Measurements from ENCODE around the gene PCMT1.
"Not testable (repeated sequence)": the region's sequence is repeated elsewhere in the genome, so short reads cannot be mapped to it uniquely, and the experiment has no call there.

The PCMT1 gene

DNA sequence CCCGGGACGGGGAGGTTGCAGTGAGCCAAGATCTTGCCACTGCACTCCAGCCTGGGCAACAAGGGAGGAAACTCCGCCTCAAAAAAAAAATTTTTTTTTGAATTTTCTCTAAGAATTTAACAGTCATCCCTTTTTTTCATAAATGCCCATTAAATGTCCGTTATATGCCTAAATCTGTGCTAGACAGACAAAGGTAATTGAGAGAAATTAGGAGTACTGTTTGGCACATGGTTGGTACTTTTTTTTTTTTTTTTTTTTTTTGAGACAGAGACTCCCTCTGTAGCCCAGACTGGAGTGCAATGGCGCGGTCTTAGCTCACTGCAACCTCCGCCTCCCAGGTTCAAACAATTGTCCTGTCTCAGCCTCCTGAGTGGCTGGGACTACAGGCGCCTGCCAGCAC, 1.7 kb downstream of the PCMT1 start:
- no peak for DNase-seq

GRCh38 chr6:149751920-149752319, 2.4 kb downstream of the PCMT1 start:
- not testable (repeated sequence) for DNase-seq

DNA sequence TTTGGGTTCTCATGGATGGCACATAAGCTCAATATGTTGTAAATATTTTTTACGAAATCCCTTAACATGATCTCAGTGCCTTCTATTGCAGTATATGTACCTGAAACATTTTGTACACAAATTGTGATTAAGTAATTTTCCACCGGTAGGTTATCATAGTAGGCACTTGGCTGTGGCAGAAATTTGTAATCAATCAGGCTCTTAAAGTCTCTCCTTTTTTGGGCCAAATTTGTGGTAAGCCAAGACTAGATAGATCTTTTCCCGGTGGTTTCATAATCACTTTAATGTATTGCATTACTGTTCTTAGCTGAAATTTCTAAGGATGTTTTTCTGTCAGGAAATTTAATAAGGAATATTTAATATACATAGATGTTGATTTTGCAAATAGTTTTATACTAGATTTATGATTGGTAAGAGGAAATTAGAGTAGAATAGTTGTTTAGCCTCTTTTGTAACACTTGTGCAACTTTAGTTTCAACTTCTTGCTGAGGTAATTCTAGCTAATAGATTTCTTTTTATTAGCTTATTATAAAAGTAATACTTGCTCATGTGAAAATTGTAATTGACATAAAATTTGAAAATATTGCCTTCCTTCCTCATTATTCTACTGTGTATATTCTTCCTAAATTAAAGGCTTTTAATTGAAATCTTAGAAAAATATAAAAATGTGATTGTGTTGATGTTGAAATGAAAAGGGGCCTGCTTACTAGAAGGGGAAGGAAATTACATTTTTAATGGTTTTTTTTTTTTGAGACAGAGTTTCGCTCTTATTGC, 3.2 kb downstream of the PCMT1 start:
- DNase-seq: no peak

DNA sequence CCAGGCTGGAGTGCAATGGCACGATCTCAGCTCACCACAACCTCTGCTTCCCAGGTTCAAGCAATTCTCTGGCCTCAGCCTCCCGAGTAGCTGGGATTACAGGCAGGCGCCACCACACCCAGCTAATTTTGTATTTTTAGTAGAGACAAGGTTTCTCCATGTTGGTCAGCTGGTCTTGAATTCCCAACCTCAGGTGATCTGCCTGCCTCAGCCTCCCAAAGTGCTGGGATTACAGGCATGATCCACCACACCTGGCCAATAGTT, 3.8 kb downstream of the PCMT1 start:
- DNase-seq: not testable (repeated sequence)

DNA sequence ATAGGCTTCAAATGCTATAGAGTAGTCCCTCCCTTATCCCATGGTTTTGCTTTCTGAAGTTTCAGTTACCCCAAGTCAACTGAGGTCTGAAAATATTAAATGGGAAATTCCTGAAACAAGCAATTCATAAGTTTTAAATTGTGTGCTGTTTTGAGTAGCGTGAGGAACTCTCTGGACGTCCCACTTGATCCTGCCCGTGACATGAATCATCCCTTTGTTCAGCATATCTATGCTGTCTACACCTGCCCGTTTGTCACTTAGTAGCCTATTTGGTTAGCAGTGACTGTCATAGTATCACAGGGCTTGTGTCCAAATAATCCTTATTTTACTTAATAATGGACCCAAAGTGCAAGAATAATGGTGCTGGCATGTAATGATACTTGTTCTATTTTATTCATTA, 5.0 kb downstream of the PCMT1 start:
- DNase-seq: no peak

DNA sequence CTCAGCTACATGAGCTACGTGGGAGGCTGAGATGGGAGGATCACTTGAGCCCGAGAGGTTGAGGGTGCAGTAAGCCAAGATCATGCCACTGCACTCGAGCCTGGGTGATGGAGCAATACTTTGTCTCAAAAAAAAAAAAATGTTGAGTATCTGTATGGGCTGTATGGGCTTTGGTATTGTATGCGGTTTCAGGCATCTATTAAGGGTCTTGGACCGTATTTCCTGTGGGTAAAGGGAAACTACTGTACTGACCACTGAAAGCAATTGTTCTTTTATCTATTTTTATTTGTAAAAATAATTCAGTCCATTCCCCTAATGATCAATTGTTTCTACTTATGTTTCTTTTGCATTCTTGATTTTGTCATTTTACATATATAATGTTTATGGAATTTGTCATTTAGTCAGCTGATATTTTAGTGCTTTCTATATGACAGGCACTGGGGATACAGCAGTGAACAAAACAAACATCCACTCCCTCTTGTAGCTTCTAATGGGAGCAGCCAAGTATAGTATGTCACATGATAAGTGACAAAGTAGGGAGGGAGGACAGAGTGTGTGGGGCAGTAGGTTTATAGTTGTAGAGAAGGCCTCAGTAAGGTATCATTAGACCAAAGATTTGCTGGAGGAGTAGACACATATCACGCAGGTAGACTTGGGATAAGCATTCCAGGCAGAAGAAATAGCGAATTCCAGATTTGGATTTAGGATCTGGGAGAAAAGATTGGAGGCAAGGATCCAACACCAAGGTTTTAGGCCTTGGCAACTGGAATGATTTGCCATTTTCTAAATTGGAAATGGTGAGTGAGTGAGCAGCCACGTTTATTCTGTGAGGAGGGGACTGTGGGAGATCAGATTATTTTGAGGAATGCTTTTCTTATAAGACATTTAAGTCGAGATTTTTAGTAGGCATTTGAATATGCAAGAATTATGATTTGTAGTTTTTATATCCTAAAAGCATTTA, 6.0 kb downstream of the PCMT1 start:
- no peak for DNase-seq

DNA sequence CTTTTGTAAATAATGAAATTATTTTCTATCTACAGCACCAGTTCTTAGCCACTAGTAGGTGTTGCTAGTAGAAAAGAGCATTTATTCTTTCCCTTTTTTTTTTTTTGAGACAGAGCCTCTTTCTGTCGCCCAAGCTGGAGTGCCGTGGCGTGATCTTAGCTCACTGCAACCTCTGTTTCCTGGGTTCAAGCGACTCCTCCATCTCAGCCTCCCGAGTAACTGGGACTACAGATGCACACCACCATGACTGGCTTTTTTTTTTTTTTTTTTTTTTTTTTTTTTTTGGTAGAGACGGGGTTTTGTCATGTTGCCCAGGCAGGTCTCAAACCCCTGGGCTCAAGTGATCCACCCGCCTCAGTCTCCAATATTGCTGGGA, 6.7 kb downstream of the PCMT1 start:
- no peak for DNase-seq

DNA sequence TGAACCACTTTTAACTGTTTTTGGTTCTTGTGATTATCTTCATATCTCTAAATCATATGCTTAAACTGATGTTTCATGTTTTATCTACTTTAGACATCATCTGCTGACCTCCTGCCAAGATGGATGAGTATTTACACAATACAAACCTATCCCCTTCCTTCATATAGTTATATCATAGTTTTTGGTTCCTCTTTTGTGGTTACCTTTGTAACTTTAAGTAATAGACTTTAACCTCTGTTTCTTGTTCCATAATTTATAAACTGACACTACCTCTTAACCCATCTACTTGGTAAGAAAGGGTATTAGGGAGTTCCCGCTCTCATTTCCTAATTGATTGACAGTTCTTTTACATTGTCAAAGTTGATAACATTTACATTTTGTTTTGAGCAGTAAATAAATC, 11.9 kb downstream of the PCMT1 start:
- no peak for DNase-seq

- DNase-seq: no peak
Measured at GRCh38 chr6:149763866-149764265, 14.3 kb downstream of the PCMT1 start.

DNA sequence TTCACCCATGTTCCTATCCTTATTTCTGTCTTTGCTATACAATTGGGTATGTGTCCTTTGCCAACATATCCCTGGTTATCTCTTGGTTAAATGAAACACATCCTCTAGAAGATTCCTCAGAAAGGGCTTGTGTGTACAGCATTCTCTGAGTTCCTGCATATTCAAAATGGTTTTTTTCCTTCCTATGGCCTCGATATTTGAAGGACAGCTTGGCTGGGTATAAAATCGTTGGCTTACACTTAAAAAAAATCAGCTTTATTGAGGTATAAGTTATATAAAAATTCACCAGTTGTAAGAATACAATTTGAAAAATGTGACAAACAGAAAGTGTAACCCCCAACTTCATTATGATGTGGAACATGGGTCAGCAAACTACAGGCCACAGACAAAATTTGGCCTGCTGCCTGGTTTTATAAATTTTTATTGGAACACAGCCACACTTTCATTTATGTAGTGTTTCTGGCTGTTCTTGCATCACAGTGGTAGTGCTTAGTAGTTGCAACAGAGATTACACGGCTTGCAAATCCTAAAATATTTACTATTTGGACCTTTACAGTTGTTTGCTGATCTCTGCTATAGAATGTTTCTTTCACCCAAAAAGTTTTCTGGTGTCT, 16.7 kb downstream of the PCMT1 start:
- DNase-seq: no peak

- DNase-seq: no peak
Measured at GRCh38 chr6:149769676-149770075, 20.1 kb downstream of the PCMT1 start.

- no peak for DNase-seq
Measured at GRCh38 chr6:149771185-149771584, 21.6 kb downstream of the PCMT1 start.

DNA sequence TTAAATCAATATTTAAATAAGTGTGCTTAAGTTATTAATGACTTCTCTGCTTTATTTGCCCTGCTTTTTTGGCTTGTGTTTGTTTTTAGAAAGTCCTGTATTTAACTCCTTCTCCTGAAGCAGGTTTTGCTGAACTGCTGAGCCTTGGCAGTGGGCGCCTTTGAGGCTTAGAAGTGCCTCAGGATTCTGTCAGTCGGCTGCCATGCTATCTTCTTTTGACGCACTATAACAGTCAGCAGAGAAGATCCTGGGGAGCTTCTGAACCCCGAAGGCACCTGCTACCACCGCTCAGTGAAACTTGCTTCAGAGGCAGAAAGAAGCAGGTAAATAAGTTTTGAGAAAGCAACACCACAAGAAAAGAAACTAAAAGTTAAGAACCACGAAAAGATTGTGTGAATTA, 22.4 kb downstream of the PCMT1 start:
- DNase-seq: no peak

- no peak for DNase-seq
Measured at GRCh38 chr6:149777624-149778023, 28.1 kb downstream of the PCMT1 start.

GRCh38 chr6:149779644-149779963, 30.1 kb downstream of the PCMT1 start:
- no peak for DNase-seq

DNA sequence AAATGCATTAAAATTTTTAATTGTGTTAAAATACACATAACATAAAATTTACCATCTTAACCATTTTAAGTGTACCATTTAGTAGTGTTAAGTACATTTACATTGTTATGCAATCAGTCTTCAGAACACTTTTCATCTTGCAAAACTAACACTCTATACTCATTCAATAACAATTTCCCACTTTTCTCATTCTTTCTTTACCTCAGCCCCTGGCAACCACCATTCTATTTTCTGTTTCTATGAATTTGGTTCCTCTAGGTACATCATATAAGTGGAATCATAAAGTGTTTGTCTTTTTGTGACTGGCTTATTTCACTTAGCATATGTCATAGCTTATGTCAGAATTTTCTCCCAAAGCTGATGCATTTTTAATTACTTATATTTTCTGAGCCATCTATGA, 32.2 kb downstream of the PCMT1 start:
- no peak for DNase-seq

GRCh38 chr6:149782337-149782736, 32.8 kb downstream of the PCMT1 start:
- DNase-seq: no peak

- DNase-seq: no peak
Measured at GRCh38 chr6:149783551-149783950, 34.0 kb downstream of the PCMT1 start.

DNA sequence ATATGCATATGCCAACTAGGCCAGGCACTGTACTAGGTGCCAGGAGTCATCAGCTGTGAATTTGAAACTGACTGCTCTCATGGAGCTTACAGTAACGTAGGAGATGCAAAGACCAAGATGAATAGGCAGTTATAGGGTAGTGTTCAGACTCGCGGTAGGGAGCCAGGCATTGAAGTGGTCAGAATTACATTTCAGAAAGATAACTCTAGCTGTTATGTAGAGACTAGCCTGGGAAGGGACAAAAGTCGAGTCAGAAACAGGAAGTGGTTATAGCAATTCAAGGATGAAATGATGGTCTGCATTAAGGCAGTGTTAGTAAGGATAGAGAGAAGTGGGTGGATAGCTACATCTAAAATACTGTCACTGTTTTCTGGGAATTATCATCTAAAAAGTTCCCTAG, 56.6 kb downstream of the PCMT1 start:
- DNase-seq: no peak

DNA sequence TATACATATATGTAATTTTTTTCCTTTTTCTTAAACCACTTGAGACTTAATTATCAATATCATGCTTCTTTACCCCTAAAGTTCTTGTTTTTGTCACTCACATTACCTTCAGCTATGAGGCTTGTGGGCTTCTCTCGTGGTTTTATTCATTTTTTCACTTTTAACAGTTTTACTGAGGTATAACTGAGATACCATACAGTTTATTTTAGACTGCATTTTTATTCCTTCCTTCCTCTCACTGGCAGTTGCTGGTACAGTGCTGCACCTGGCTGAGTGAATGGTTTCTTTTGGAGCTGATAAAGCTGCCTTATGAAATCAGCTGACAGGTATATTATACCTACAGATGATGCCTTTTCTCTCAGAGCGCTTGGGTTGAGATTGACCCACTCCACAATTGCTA, 60.3 kb downstream of the PCMT1 start:
- no peak for DNase-seq

GRCh38 chr6:149813351-149813750, 63.8 kb downstream of the PCMT1 start:
- DNase-seq: no peak

DNA sequence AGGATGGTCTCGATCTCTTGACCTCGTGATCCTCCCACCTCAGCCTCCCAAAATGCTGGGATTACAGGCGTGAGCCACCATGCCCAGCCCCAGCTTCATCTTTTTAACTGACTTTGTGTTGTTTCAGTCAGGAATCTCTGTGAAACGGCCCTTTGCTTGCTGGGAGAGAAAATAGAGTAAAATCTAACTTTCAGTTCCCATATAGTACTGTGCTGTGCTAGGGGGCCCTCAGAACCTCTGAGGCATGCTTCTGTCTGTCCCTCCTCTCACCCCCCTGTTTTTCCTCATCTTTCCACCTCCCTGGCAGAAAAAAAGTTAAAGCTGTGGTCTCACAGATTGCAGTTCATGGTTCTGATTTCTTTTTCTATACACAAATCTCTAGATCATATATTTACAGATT, 66.2 kb downstream of the PCMT1 start:
- DNase-seq: no peak

DNA sequence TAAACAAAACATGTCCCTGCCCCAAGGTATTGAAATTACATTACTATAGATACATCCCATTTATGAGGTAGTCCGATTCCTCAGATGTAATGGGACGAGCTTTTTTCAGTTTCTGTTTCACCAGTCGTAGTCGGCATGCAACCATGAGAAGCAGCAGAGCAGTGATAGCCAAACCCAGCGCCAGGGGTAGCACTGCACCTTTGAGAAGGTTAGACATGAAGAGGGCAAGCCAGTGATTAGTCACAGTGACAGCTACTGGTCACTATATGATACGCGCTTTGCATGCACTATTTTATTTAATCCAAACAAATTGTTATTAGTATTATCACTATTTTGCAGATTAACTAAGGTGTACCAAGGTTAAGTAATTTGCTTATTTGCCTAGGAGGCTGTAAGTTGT, 71.0 kb downstream of the PCMT1 start:
- no peak for DNase-seq

GRCh38 chr6:149821492-149821891, 72.0 kb downstream of the PCMT1 start:
- no peak for DNase-seq

Measured in T-helper 9 cell (primary cell).